Measurements from ENCODE around the gene MEX3D. TPM values are rescaled to one million over a fixed set of nuclear protein-coding genes. Genes with fewer than 3 reads are reported as not detected.

MEX3D gene
- total RNA-seq, 1 donor from 2014 or later: 83.7 TPM

GRCh38 chr19:1560286-1560882 lies 7.7 kb downstream of the MEX3D start:
- Histone ChIP-seq H3K36me3 (peaks cover 2 to 3% of the 10 kb centered on the region in 2 donors), H3K4me3 (no peak overlapping the region), H3K27me3 (no peaks in the 10 kb centered on the region), H3K9me3 (no peaks in the 10 kb centered on the region), H3K4me1 (no peaks in the 10 kb centered on the region), H3K27ac (no peak overlapping the region)
- intact Hi-C loops (cut with DNase I): no loop called here
- TF ChIP-seq, protein P1, sequence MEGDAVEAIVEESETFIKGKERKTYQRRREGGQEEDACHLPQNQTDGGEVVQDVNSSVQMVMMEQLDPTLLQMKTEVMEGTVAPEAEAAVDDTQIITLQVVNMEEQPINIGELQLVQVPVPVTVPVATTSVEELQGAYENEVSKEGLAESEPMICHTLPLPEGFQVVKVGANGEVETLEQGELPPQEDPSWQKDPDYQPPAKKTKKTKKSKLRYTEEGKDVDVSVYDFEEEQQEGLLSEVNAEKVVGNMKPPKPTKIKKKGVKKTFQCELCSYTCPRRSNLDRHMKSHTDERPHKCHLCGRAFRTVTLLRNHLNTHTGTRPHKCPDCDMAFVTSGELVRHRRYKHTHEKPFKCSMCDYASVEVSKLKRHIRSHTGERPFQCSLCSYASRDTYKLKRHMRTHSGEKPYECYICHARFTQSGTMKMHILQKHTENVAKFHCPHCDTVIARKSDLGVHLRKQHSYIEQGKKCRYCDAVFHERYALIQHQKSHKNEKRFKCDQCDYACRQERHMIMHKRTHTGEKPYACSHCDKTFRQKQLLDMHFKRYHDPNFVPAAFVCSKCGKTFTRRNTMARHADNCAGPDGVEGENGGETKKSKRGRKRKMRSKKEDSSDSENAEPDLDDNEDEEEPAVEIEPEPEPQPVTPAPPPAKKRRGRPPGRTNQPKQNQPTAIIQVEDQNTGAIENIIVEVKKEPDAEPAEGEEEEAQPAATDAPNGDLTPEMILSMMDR (IDR thresholded peaks at IDR 0.05): no peak
- no peak for DNase-seq (ENCODE audit: low spot score in 2 of 2)

- DNase-seq (ENCODE audit: low spot score in 2 of 2): no peak
- Histone ChIP-seq H3K36me3 (peaks cover 5 to 8% of the 10 kb centered on the region in 2 donors), H3K4me3 (no peak overlapping the region), H3K27ac (no peak overlapping the region), H3K4me1 (no peaks in the 10 kb centered on the region), H3K9me3 (no peaks in the 10 kb centered on the region), H3K27me3 (no peaks in the 10 kb centered on the region)
- intact Hi-C loops (cut with DNase I): no loop called here
- TF ChIP-seq, protein P1 (IDR thresholded peaks at IDR 0.05): no peak
These were observed 9.6 kb downstream of the MEX3D start for GRCh38 chr19:1558552-1558951.

GRCh38 chr19:1556390-1557070 lies 11.6 kb downstream of the MEX3D start:
- TF ChIP-seq, protein P1 (IDR thresholded peaks at IDR 0.05): no peak
- Histone ChIP-seq H3K4me1 (no peaks in the 10 kb centered on the region), H3K27me3 (no peaks in the 10 kb centered on the region), H3K4me3 (no peak overlapping the region), H3K27ac (no peak overlapping the region), H3K36me3 (peaks cover 5 to 8% of the 10 kb centered on the region in 2 donors), H3K9me3 (no peaks in the 10 kb centered on the region)
- no peak for DNase-seq (ENCODE audit: low spot score in 2 of 2)
- intact Hi-C loops (cut with DNase I): no loop called here

DNA sequence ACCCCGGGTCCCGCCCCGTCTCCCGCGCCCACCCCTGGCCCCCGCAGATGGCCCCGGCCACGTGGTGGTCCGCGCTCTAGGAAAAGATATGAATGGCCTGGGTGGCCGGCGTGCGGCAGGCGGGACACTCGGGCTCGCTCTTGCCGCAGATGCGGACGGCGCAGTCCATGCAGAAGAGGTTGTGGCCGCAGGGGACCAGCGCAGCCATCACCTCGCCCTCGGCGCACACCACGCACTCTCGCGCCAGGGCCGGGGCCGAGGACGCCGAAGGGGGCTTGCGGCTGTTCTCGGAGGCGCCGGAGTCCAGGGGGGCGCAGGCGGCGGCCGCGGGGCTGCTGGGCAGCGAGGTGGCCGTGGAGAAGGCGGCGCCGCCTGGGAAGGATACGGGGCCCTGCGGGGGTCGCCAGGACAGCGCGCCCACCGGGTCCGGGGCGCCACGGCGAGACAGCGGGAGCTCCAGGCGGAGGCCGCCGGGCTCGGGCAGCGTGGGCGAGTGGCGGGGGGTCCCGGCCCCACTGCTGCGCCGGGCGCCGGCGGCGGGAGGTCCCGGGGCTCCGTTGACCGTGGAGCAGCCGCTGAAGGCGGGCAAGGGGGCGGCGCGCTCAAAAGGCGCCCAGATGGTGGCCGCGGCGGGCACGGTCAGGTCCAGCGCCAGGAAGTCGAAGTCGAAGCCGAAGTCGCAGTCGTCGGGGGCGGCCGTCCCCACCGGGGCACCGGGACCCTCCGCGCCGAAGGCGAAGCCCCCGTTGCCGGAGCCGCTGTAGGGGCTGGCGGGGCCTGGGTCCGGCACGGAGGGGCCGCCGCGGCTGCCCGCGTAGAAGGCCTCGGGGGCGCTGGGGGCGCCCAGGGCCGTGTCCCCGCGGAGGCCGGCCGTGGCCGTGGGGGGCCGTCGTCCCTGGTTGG lies 12.4 kb downstream of the MEX3D start:
- H3K27ac ChIP-seq: no peak overlapping the region
- intact Hi-C loops (cut with DNase I): no loop called here
- H3K4me1 ChIP-seq: no peaks in the 10 kb centered on the region
- H3K4me3 ChIP-seq: no peak overlapping the region
- no peaks in the 10 kb centered on the region for H3K9me3 ChIP-seq
- H3K27me3 ChIP-seq: no peaks in the 10 kb centered on the region
- peaks cover 5 to 8% of the 10 kb centered on the region in 2 donors for H3K36me3 ChIP-seq
- TF ChIP-seq, protein P1 (IDR thresholded peaks at IDR 0.05): no peak
- DNase-seq (ENCODE audit: low spot score in 2 of 2): no peak

DNA sequence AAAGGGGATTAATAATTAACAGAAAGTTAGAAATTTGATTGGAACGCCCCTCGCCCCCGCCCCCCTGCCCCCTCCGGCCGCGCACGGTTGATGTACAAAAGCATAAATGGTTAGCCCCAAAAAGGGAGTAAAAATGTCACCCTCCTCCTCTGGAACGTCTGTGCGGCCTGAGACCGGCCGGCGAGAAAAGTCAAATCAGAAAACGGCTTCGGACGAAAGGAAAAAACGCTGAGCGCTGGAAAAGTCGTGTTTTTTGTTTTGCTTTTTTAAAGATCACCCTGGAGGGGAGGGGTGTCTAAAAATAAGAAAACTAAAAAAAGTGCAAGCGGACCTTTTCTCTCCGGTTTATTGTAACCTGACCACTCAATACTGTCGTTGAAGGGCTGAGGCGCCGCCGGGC lies 13.2 kb downstream of the MEX3D start:
- H3K4me1 ChIP-seq: no peaks in the 10 kb centered on the region
- no peak for DNase-seq (ENCODE audit: low spot score in 2 of 2)
- H3K27ac ChIP-seq: no peak overlapping the region
- no peaks in the 10 kb centered on the region for H3K27me3 ChIP-seq
- TF ChIP-seq, protein P1 (IDR thresholded peaks at IDR 0.05): no peak
- intact Hi-C loops (cut with DNase I): no loop called here
- H3K9me3 ChIP-seq: no peaks in the 10 kb centered on the region
- no peak overlapping the region for H3K4me3 ChIP-seq
- H3K36me3 ChIP-seq: peaks cover 5 to 8% of the 10 kb centered on the region in 2 donors
